ENCODE measurements around the gene ITPRID1. TPM values are rescaled to one million over a fixed set of nuclear protein-coding genes. Genes with fewer than 3 reads are reported as not detected.

ITPRID1 gene
- total RNA-seq, 4 donors from 2014 or later: not detected

DNA sequence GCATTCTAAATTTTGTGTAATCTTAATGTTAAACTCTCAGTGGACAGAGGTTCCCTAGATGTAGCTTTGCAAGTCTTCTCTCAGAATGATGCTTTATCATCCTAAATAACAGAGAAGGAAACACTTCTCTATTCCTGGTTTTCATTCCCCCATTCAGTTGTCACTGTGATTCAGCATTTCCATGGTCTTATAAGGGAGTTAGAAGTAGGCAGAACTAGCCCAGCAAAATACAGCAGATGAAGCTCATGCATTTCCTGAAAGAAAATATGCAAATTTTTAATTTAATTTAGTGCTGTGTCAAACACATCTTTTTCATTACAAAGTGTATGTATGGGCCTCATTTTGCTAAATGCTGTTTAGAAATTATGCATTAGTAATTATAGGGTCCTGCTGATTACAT lies 70.1 kb downstream of the ITPRID1 start:
- Histone ChIP-seq H3K27me3 (no peaks in the 10 kb centered on the region), H3K9me3 (no peaks in the 10 kb centered on the region), H3K27ac (no peak overlapping the region), H3K4me1 (no peaks in the 10 kb centered on the region), H3K36me3 (no peaks in the 10 kb centered on the region), H3K4me3 (no peak overlapping the region)
- ATAC-seq: no peak
- intact Hi-C loops (cut with DNase I; ENCODE audit: low total_unique reads): no loop called here
- TF ChIP-seq POLR2A (IDR thresholded peaks at IDR 0.05): no peak
- TF ChIP-seq, protein P1, sequence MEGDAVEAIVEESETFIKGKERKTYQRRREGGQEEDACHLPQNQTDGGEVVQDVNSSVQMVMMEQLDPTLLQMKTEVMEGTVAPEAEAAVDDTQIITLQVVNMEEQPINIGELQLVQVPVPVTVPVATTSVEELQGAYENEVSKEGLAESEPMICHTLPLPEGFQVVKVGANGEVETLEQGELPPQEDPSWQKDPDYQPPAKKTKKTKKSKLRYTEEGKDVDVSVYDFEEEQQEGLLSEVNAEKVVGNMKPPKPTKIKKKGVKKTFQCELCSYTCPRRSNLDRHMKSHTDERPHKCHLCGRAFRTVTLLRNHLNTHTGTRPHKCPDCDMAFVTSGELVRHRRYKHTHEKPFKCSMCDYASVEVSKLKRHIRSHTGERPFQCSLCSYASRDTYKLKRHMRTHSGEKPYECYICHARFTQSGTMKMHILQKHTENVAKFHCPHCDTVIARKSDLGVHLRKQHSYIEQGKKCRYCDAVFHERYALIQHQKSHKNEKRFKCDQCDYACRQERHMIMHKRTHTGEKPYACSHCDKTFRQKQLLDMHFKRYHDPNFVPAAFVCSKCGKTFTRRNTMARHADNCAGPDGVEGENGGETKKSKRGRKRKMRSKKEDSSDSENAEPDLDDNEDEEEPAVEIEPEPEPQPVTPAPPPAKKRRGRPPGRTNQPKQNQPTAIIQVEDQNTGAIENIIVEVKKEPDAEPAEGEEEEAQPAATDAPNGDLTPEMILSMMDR (IDR thresholded peaks at IDR 0.05 in 4 of 5, conservative IDR thresholded peaks at IDR 0.05 in 1 of 5): no peak
- DNase-seq: no peak
- in situ Hi-C loops (cut with MboI; ENCODE audit: low sequenced_read_pairs in 4 of 4): no loop called here

DNA sequence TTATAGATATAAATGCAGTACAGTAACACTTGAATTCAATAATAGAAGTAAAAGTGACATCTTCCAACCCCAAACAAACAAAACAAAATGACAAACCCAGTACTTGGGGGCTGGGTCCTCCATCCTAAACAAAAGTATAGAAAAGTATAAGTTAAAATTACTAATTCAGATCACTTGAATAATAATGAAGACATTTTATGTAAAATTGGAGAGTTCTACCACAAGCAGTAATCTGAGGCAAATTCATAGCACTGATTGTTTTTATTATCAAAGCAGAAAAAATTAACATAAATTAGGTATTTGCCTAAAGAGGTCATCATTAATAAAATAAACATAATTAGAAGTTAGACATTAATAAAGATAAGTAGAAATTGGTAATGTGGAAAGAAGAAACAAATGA lies 81.5 kb downstream of the ITPRID1 start:
- no peak for ATAC-seq
- in situ Hi-C loops (cut with MboI; ENCODE audit: low sequenced_read_pairs in 4 of 4): no loop called here
- no peaks in the 10 kb centered on the region for H3K27me3 ChIP-seq

DNA sequence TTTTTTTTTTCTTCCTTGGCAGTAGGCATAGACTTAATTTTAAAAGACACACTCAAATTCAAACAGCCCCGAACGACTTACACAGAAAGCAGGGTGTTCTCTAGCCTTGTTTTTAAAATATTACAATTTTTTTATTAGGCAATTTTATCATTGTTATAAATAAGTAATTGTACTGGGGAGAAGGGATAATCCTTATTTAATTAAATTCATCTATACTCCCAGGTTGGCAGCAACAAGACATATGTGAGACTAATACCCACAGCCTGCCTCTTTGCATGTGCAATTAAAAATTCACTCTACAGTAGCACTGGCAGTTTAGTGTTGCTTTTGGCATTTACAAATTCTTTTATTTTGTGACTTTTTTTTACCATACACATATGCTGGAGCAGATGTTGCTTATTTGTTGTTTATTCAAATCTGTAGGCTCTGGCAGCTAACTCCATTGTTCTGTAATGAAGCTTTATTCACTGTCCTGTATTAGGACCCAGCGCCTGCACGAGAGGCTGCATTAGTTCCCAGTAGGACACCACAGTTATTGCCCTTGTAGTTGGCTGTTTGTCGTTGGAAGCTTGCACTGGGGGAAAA lies 88.2 kb downstream of the ITPRID1 start:
- intact Hi-C loops (cut with DNase I; ENCODE audit: low total_unique reads): no loop called here
- Histone ChIP-seq H3K9me3 (no peaks in the 10 kb centered on the region), H3K27ac (no peak overlapping the region), H3K4me3 (no peak overlapping the region), H3K27me3 (no peaks in the 10 kb centered on the region), H3K4me1 (no peaks in the 10 kb centered on the region), H3K36me3 (no peaks in the 10 kb centered on the region)
- in situ Hi-C loops (cut with MboI; ENCODE audit: low sequenced_read_pairs in 4 of 4): no loop called here
- TF ChIP-seq POLR2A (IDR thresholded peaks at IDR 0.05): no peak
- TF ChIP-seq, protein P1 (IDR thresholded peaks at IDR 0.05 in 4 of 5, conservative IDR thresholded peaks at IDR 0.05 in 1 of 5): no peak
- no peak for ATAC-seq
- no peak for DNase-seq

More for the DNA sequence above, 81.5 kb downstream of the ITPRID1 start:
- H3K9me3 ChIP-seq: no peaks in the 10 kb centered on the region
- TF ChIP-seq, protein P1 (IDR thresholded peaks at IDR 0.05 in 4 of 5, conservative IDR thresholded peaks at IDR 0.05 in 1 of 5): no peak
- TF ChIP-seq POLR2A (IDR thresholded peaks at IDR 0.05): no peak
- DNase-seq: no peak
- intact Hi-C loops (cut with DNase I; ENCODE audit: low total_unique reads): no loop called here
- H3K36me3 ChIP-seq: no peaks in the 10 kb centered on the region
- H3K4me3 ChIP-seq: no peak overlapping the region
- no peak overlapping the region for H3K27ac ChIP-seq
- no peaks in the 10 kb centered on the region for H3K4me1 ChIP-seq

DNA sequence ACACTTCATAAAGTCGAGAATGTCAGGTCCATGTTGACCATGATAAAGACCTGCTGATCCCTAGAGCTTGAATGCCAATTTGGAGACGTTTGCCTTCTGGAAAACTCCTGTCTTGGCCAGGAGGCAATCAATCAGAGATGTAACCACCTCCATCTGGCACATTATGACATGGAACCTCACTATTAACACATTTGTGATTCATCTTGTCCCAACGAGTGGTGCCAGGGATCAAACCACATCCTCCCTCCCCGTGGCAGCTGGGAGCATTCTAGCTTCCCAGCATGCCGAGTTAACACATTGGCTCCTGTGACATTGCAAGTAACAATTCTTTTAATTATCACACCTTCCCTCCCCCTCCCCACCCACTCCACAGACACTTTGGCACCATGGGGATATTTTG lies 89.2 kb downstream of the ITPRID1 start:
- no peaks in the 10 kb centered on the region for H3K27me3 ChIP-seq
- TF ChIP-seq, protein P1 (IDR thresholded peaks at IDR 0.05 in 4 of 5, conservative IDR thresholded peaks at IDR 0.05 in 1 of 5): no peak
- TF ChIP-seq POLR2A (IDR thresholded peaks at IDR 0.05): no peak
- H3K4me3 ChIP-seq: no peak overlapping the region
- intact Hi-C loops (cut with DNase I; ENCODE audit: low total_unique reads) (no loop called here), in situ Hi-C loops (cut with MboI; ENCODE audit: low sequenced_read_pairs in 4 of 4) (no loop called here)
- no peak overlapping the region for H3K27ac ChIP-seq
- no peaks in the 10 kb centered on the region for H3K9me3 ChIP-seq
- no peaks in the 10 kb centered on the region for H3K36me3 ChIP-seq
- DNase-seq (no peak), ATAC-seq (no peak)
- H3K4me1 ChIP-seq: no peaks in the 10 kb centered on the region

DNA sequence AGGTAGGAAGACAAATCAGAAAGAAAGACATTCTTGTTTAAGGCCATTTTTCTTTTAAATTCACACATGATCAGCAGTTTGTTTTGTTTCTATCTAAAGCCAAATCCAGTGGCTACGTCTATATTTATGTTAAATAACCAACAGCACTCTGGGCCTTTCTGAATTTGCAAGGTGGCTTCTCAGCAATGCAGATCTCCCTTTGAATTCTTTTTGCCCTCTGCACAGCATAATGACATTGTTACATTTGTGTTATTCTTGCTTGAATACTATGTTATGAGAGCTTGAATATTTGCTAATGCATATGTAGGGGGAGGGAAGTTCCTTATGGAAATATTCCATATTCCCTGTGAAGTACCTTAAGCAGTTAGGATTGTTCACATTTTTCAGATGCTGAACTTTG lies 99.7 kb downstream of the ITPRID1 start:
- Histone ChIP-seq H3K27ac (no peak overlapping the region), H3K36me3 (no peaks in the 10 kb centered on the region), H3K4me3 (no peak overlapping the region), H3K9me3 (no peaks in the 10 kb centered on the region), H3K4me1 (no peaks in the 10 kb centered on the region), H3K27me3 (no peaks in the 10 kb centered on the region)
- no peak for TF ChIP-seq POLR2A (IDR thresholded peaks at IDR 0.05)
- TF ChIP-seq, protein P1 (IDR thresholded peaks at IDR 0.05 in 4 of 5, conservative IDR thresholded peaks at IDR 0.05 in 1 of 5): no peak
- ATAC-seq (no peak), DNase-seq (no peak)
- intact Hi-C loops (cut with DNase I; ENCODE audit: low total_unique reads): no loop called here
- in situ Hi-C loops (cut with MboI; ENCODE audit: low sequenced_read_pairs in 4 of 4): no loop called here

All from gastrocnemius medialis (tissue), 4 donors.